Epithelial cell of prostate (primary cell): ENCODE data around the gene GPR89A.
"Not testable (repeated sequence)": the region's sequence is repeated elsewhere in the genome, so short reads cannot be mapped to it uniquely, and the experiment has no call there.

ENCODE experiments used
- DNase-seq: peaks from one replicate; pipeline ENCODE4 v3.0.0-alpha.2; 2011; ENCODE audit warnings: low read depth, low spot score
- H3K27ac ChIP-seq: fragments of 450-650 bp; 2 replicates; pipeline ENCODE4 v1.5.1; 2017; ENCODE audit warnings: mild to moderate bottlenecking

GPR89A gene

GRCh38 chr1:145711213-145711651, 103.4 kb downstream of the GPR89A start:
- no peak overlapping the region for H3K27ac ChIP-seq
- DNase-seq = no peak

- DNase-seq = no peak
- H3K27ac ChIP-seq = no peak overlapping the region
Observed at GRCh38 chr1:145714524-145715111, 106.8 kb downstream of the GPR89A start.

- H3K27ac ChIP-seq = no peak overlapping the region
- no peak for DNase-seq
Observed at GRCh38 chr1:145716641-145717345, 109.0 kb downstream of the GPR89A start.

- DNase-seq = no peak
- no peak overlapping the region for H3K27ac ChIP-seq
Observed at GRCh38 chr1:145717833-145718232, 110.0 kb downstream of the GPR89A start.

- H3K27ac ChIP-seq, DNase-seq: not testable (repeated sequence)
Observed at GRCh38 chr1:145718465-145718864, 110.7 kb downstream of the GPR89A start.

- DNase-seq = no peak
- no peak within 1 kb of the TSS for H3K27ac ChIP-seq
Observed at GRCh38 chr1:145719230-145720079, 111.7 kb downstream of the GPR89A start, which contains the start of gene CD160. Gene CD160, plus strand, starts transcription at chr1:145719499. Its CDS starts 8,829 bp downstream, at chr1:145728328.
